Measurements from ENCODE around the gene CS.
A peak's percentile ranks its signal among the peaks of the same experiment; 100 is the strongest.

The CS gene

GRCh38 chr12:56299853-56300643 is at the start of gene CS:
Gene CS (minus strand): TSS chr12:56300330. CDS start chr12:56300201, 129 bp downstream.
- TF ChIP-seq FOXM1 (IDR thresholded peaks at IDR 0.05; ENCODE audit: borderline replicate concordance, low read depth) (no peak; the same call in 1 of the 2 replicates), USF1 (IDR thresholded peaks at IDR 0.05) (peak; percentile 66), CREB1 (IDR thresholded peaks at IDR 0.05; ENCODE audit: low read depth) (peak; percentile 63; the same call in 1 of the 2 replicates), EGR1 (IDR thresholded peaks at IDR 0.05) (peak; percentile 67), TCF12 (IDR thresholded peaks at IDR 0.05; ENCODE audit: low read depth) (peak; percentile 46; the same call in 1 of the 2 replicates), TEAD4 (IDR thresholded peaks at IDR 0.05) (peak; percentile 53), TAF1 (IDR thresholded peaks at IDR 0.05; ENCODE audit: low read depth) (peak; percentile 91), YY1 (IDR thresholded peaks at IDR 0.05; ENCODE audit: low read depth) (no peak), CEBPB (IDR thresholded peaks at IDR 0.05) (no peak; the same call in 1 of the 2 replicates), RAD21 (IDR thresholded peaks at IDR 0.05; ENCODE audit: low read depth) (no peak), EP300 (IDR thresholded peaks at IDR 0.05; ENCODE audit: borderline replicate concordance) (peak; percentile 64), MAX (IDR thresholded peaks at IDR 0.05) (peak; percentile 99), ZBTB7A (IDR thresholded peaks at IDR 0.05; ENCODE audit: low read depth) (peak; percentile 89), REST (IDR thresholded peaks at IDR 0.05; ENCODE audit: low read depth) (peak; percentile 28; the same call in 1 of the 2 replicates), NFIC (IDR thresholded peaks at IDR 0.05) (peak; percentile 100)

- TF ChIP-seq YY1 (IDR thresholded peaks at IDR 0.05; ENCODE audit: low read depth) (no peak), RAD21 (IDR thresholded peaks at IDR 0.05; ENCODE audit: low read depth) (no peak), CEBPB (IDR thresholded peaks at IDR 0.05) (no peak), FOXM1 (IDR thresholded peaks at IDR 0.05; ENCODE audit: borderline replicate concordance, low read depth) (no peak), ZBTB7A (IDR thresholded peaks at IDR 0.05; ENCODE audit: low read depth) (no peak), TEAD4 (IDR thresholded peaks at IDR 0.05) (no peak), EGR1 (IDR thresholded peaks at IDR 0.05) (no peak), USF1 (IDR thresholded peaks at IDR 0.05) (no peak)
Observed at GRCh38 chr12:56348776-56349175, 48.6 kb upstream of the CS start.

- TF ChIP-seq MAX (IDR thresholded peaks at IDR 0.05) (no peak), EGR1 (IDR thresholded peaks at IDR 0.05) (no peak), CREB1 (IDR thresholded peaks at IDR 0.05; ENCODE audit: low read depth) (no peak), EP300 (IDR thresholded peaks at IDR 0.05; ENCODE audit: borderline replicate concordance) (no peak), TEAD4 (IDR thresholded peaks at IDR 0.05) (no peak), RAD21 (IDR thresholded peaks at IDR 0.05; ENCODE audit: low read depth) (peak; percentile 6; the same call in 1 of the 2 replicates), TAF1 (IDR thresholded peaks at IDR 0.05; ENCODE audit: low read depth) (no peak)
Observed at GRCh38 chr12:56346675-56347074, 46.5 kb upstream of the CS start.

GRCh38 chr12:56341616-56342015 is 41.5 kb upstream of the CS start:
- TF ChIP-seq TAF1 (IDR thresholded peaks at IDR 0.05; ENCODE audit: low read depth) (no peak), MAX (IDR thresholded peaks at IDR 0.05) (no peak), CEBPB (IDR thresholded peaks at IDR 0.05) (no peak), RAD21 (IDR thresholded peaks at IDR 0.05; ENCODE audit: low read depth) (no peak), NFIC (IDR thresholded peaks at IDR 0.05) (no peak), REST (IDR thresholded peaks at IDR 0.05; ENCODE audit: low read depth) (no peak), TCF12 (IDR thresholded peaks at IDR 0.05; ENCODE audit: low read depth) (no peak), ZBTB7A (IDR thresholded peaks at IDR 0.05; ENCODE audit: low read depth) (no peak), USF1 (IDR thresholded peaks at IDR 0.05) (no peak), FOXM1 (IDR thresholded peaks at IDR 0.05; ENCODE audit: borderline replicate concordance, low read depth) (no peak), EGR1 (IDR thresholded peaks at IDR 0.05) (no peak), CREB1 (IDR thresholded peaks at IDR 0.05; ENCODE audit: low read depth) (no peak)

- TF ChIP-seq RAD21 (IDR thresholded peaks at IDR 0.05; ENCODE audit: low read depth) (no peak), CEBPB (IDR thresholded peaks at IDR 0.05) (no peak), REST (IDR thresholded peaks at IDR 0.05; ENCODE audit: low read depth) (no peak), TEAD4 (IDR thresholded peaks at IDR 0.05) (no peak), TCF12 (IDR thresholded peaks at IDR 0.05; ENCODE audit: low read depth) (no peak), MAX (IDR thresholded peaks at IDR 0.05) (no peak), FOXM1 (IDR thresholded peaks at IDR 0.05; ENCODE audit: borderline replicate concordance, low read depth) (no peak), CREB1 (IDR thresholded peaks at IDR 0.05; ENCODE audit: low read depth) (no peak), EGR1 (IDR thresholded peaks at IDR 0.05) (no peak)
Observed at GRCh38 chr12:56339158-56339422, 39.0 kb upstream of the CS start.

All from Ishikawa (cell line).